ENCODE results near the gene PPT2.

DNA sequence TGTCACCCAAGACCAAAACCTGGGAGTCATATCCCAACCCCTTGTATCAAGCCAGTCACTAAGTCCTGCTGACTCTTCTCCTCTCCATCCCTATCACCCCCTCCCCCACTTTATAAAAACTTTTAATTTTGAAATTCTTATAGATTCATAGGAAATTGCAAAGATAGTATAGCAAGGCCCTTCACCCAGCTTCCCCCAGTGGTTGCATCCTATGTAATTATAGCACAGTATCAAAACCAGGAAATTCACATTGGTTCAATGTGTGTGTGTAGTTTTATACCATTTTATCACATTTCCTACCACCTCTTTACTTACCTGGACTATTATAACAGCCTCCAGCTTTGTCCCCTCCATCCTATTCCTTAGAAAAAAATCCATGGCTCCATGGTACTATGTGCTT, 4.1 kb downstream of the PPT2 start:
- TF ChIP-seq, protein P1, sequence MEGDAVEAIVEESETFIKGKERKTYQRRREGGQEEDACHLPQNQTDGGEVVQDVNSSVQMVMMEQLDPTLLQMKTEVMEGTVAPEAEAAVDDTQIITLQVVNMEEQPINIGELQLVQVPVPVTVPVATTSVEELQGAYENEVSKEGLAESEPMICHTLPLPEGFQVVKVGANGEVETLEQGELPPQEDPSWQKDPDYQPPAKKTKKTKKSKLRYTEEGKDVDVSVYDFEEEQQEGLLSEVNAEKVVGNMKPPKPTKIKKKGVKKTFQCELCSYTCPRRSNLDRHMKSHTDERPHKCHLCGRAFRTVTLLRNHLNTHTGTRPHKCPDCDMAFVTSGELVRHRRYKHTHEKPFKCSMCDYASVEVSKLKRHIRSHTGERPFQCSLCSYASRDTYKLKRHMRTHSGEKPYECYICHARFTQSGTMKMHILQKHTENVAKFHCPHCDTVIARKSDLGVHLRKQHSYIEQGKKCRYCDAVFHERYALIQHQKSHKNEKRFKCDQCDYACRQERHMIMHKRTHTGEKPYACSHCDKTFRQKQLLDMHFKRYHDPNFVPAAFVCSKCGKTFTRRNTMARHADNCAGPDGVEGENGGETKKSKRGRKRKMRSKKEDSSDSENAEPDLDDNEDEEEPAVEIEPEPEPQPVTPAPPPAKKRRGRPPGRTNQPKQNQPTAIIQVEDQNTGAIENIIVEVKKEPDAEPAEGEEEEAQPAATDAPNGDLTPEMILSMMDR (IDR thresholded peaks at IDR 0.05; ENCODE audit: poor library complexity): no peak
- TF ChIP-seq EZH2 (IDR thresholded peaks at IDR 0.05; ENCODE audit: borderline replicate concordance) (no peak), EZH2phosphoT487 (IDR thresholded peaks at IDR 0.05; ENCODE audit: low read depth, severe bottlenecking, unreplicated experiment) (no peak)
